Measurements from ENCODE around the gene CD59. TPM values are rescaled to one million over a fixed set of nuclear protein-coding genes. Genes with fewer than 3 reads are reported as not detected.

CD59 gene
- total RNA-seq, 1 donor from 2014 or later = 1,004 TPM

- intact Hi-C loops (cut with DNase I) = no loop called here
- Histone ChIP-seq H3K4me1 (no peaks in the 10 kb centered on the region), H3K4me3 (no peak overlapping the region), H3K27ac (no peak overlapping the region), H3K9me3 (no peaks in the 10 kb centered on the region), H3K27me3 (no peaks in the 10 kb centered on the region), H3K36me3 (no peaks in the 10 kb centered on the region)
- TF ChIP-seq CTCF (IDR thresholded peaks at IDR 0.05) = no peak
- no peak for DNase-seq
- no peak for ATAC-seq
Observed at GRCh38 chr11:33672273-33672672, 64.0 kb downstream of the CD59 start.

DNA sequence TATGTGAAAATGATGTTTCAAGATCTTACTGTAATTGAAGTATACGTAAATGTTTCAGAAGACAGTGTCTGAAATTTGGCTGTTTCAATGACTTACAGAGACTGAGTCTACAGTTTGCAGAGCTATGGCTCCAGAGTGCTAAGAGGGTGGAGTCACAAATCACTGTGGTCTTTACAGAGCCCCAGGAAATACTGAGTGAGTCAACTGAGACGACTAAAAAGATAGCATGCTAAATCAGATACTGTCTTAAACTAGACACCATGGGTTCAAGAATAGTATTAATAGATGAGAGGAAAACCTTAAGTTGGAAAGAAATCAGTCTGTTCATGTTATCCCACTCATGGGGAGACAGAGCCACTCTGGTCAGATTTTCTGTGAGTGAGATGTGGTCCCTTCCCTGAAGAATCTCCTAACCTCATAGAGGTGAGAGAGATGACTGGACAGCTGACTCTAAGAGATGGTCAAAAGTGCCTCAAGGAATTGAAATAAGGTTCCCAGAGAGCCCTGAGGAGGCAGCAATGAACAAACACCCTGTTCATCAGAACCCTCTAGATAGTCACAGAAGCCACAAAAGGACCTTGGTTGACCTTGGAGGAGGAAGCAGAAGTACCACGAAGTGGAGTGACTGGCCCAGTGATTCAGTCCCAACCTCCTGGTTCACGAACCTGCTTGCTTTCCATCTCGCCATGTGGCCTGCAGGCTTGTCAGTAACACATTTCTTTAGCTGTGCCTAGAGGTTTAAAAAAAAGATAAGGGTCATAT lies 65.8 kb downstream of the CD59 start:
- H3K27ac ChIP-seq = no peak overlapping the region

GRCh38 chr11:33669598-33670249 lies 66.5 kb downstream of the CD59 start:
- ATAC-seq (no peak), DNase-seq (no peak)
- no peak for TF ChIP-seq CTCF (IDR thresholded peaks at IDR 0.05)
- H3K27ac ChIP-seq = no peak overlapping the region
- H3K27me3 ChIP-seq = no peaks in the 10 kb centered on the region
- H3K36me3 ChIP-seq = no peaks in the 10 kb centered on the region
- H3K4me3 ChIP-seq = no peak overlapping the region
- H3K9me3 ChIP-seq = no peaks in the 10 kb centered on the region
- no peaks in the 10 kb centered on the region for H3K4me1 ChIP-seq
- intact Hi-C loops (cut with DNase I) = no loop called here

More for the DNA sequence above, 65.8 kb downstream of the CD59 start:
- H3K4me3 ChIP-seq = no peak overlapping the region
- no peak for TF ChIP-seq CTCF (IDR thresholded peaks at IDR 0.05)
- ATAC-seq (no peak), DNase-seq (no peak)
- H3K36me3 ChIP-seq = no peaks in the 10 kb centered on the region
- no peaks in the 10 kb centered on the region for H3K9me3 ChIP-seq
- intact Hi-C loops (cut with DNase I) = no loop called here
- no peaks in the 10 kb centered on the region for H3K27me3 ChIP-seq
- no peaks in the 10 kb centered on the region for H3K4me1 ChIP-seq

DNA sequence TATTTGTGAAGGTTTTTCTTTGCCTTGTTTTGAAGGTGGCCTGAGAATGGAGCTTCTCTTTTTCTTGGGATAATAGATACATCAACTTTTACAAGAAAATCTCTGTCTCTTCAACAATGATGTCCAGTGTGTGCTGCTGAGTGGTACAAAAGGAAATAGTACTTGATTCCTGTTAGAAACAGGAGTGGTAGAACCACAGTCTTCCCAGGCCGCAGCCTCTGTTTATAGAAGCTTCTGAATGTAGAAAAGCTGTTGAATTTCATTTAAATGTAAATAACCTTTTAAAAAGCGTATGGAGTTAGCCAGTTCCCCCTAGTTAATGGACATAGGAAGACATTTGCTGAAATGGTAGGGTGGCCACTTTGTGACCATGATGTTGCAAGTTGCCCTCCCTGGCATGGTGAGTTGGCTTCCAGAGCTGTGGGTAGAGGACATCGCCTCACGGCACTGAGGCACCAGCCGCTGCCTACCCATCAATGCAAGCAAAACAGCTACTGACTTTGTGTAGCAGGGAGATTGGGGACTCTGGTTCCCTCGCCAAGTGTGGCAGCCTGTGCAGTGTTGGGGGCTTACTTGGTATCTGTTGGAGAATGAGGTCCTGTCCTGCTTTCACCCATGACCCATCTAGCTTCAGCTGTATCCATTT lies 67.1 kb downstream of the CD59 start:
- H3K4me1 ChIP-seq = no peaks in the 10 kb centered on the region
- H3K27me3 ChIP-seq = no peaks in the 10 kb centered on the region
- H3K9me3 ChIP-seq = no peaks in the 10 kb centered on the region
- no peak overlapping the region for H3K4me3 ChIP-seq
- no peak overlapping the region for H3K27ac ChIP-seq
- DNase-seq = no peak
- intact Hi-C loops (cut with DNase I) = no loop called here
- no peak for ATAC-seq
- TF ChIP-seq CTCF (IDR thresholded peaks at IDR 0.05) = no peak
- no peaks in the 10 kb centered on the region for H3K36me3 ChIP-seq

DNA sequence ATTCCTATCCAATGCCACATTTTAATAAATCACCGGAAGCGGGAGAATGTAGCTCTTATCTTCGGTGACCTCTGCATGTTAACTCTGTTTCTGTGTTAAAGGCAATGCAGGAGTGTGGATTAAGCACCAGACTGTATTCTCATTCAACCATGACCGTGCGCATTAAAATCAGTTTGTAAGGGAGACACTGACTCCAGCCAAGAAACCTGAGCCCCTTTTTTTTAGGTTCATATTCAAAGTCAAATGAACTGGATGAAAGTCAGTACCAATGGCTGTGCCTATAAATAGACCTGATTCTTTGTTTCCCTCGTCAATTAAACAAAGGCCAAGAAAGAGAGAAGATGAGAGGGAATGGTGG lies 67.8 kb downstream of the CD59 start:
- ATAC-seq = no peak
- no peaks in the 10 kb centered on the region for H3K4me1 ChIP-seq
- H3K4me3 ChIP-seq = no peak overlapping the region
- no peak overlapping the region for H3K27ac ChIP-seq
- H3K9me3 ChIP-seq = no peaks in the 10 kb centered on the region
- TF ChIP-seq CTCF (IDR thresholded peaks at IDR 0.05) = no peak
- DNase-seq = no peak
- no peaks in the 10 kb centered on the region for H3K27me3 ChIP-seq
- H3K36me3 ChIP-seq = no peaks in the 10 kb centered on the region
- intact Hi-C loops (cut with DNase I) = no loop called here
